Right ventricle myocardium inferior (tissue), 1 donor: Measurements from ENCODE around the gene CYP2E1. TPM values are rescaled to one million over a fixed set of nuclear protein-coding genes. Genes with fewer than 3 reads are reported as not detected.
"Not testable (repeated sequence)": the region's sequence is repeated elsewhere in the genome, so short reads cannot be mapped to it uniquely, and the experiment has no call there.

Source experiments
- ATAC-seq: fragments of 200-7000 bp; cut with Tn5 transposase; one replicate; pipeline ENCODE4 v1.9.1; 2020; ENCODE audit warnings: mild to moderate bottlenecking, moderate library complexity
- DNase-seq: peaks from one replicate; pipeline ENCODE4 v3.0.0; 2021; ENCODE audit errors: missing footprints
- intact Hi-C: fragments of 100-400 bp; cut with DNase I; formaldehyde crosslinking; loops from one replicate; pipeline ENCODE4 v1.11.0; 2022
- long read RNA-seq: library from polyadenylated mRNA; unstranded; transcript quantifications from one replicate; pipeline ENCODE4 v2.0.0, GENCODE V29; 2021
- total RNA-seq: library from RNA; stranded (reverse); fragmentation: NEBNext Ultra II Directional; extraction: Animal tissue kit (Norgen Biotek cat#: 25700); gene quantifications from one replicate; pipeline ENCODE4 v1.2.1, GENCODE V29; 2021
- donor health status: DM: no; HTN: yes; CAD: no; lungs with severe emphysema.

The CYP2E1 gene
- 0.89 TPM for total RNA-seq
- long read RNA-seq, partial matches to known transcripts = 0 of 1 reads
- long read RNA-seq, other reads (novel, unspliced or antisense) = 1 of 1 reads

GRCh38 chr10:133526957-133527588 lies at the start of gene CYP2E1:
TSS of gene CYP2E1 (plus strand) at chr10:133527363. CDS start at chr10:133527396, 33 bp downstream.
- intact Hi-C loops = no loop called here
- no peak for ATAC-seq
- no peak for DNase-seq

GRCh38 chr10:133481086-133481643 lies 46.0 kb upstream of the CYP2E1 start:
- DNase-seq = no peak
- no peak for ATAC-seq
- intact Hi-C loops = no loop called here

- intact Hi-C loops = no loop called here
- no peak for DNase-seq
- ATAC-seq = no peak
These were observed 45.5 kb upstream of the CYP2E1 start for GRCh38 chr10:133481657-133482056.

GRCh38 chr10:133484818-133485217 lies 42.3 kb upstream of the CYP2E1 start:
- ATAC-seq (no peak), DNase-seq (no peak)
- intact Hi-C loops = no loop called here

GRCh38 chr10:133487085-133487484 lies 40.1 kb upstream of the CYP2E1 start:
- ATAC-seq (no peak), DNase-seq (no peak)
- intact Hi-C loops = no loop called here

GRCh38 chr10:133488354-133488753 lies 38.8 kb upstream of the CYP2E1 start:
- DNase-seq (no peak), ATAC-seq (no peak)
- intact Hi-C loops = no loop called here

- intact Hi-C loops = no loop called here
- no peak for ATAC-seq
- no peak for DNase-seq
These were observed 37.2 kb upstream of the CYP2E1 start for GRCh38 chr10:133489816-133490588.

- ATAC-seq, DNase-seq, intact Hi-C loops: not testable (repeated sequence)
These were observed 33.6 kb upstream of the CYP2E1 start for GRCh38 chr10:133493562-133493961.

GRCh38 chr10:133497363-133497762 lies 29.8 kb upstream of the CYP2E1 start:
- intact Hi-C loops, DNase-seq, ATAC-seq: not testable (repeated sequence)

GRCh38 chr10:133499176-133499575 lies 28.0 kb upstream of the CYP2E1 start:
- DNase-seq, intact Hi-C loops, ATAC-seq: not testable (repeated sequence)

GRCh38 chr10:133500897-133501296 lies 26.3 kb upstream of the CYP2E1 start:
- ATAC-seq, intact Hi-C loops, DNase-seq: not testable (repeated sequence)

GRCh38 chr10:133509700-133510099 lies 17.5 kb upstream of the CYP2E1 start:
- intact Hi-C loops = no loop called here
- ATAC-seq (no peak), DNase-seq (no peak)

GRCh38 chr10:133511408-133511807 lies 15.8 kb upstream of the CYP2E1 start:
- ATAC-seq = no peak
- no peak for DNase-seq
- intact Hi-C loops = no loop called here

GRCh38 chr10:133511907-133512528 lies 15.1 kb upstream of the CYP2E1 start:
- intact Hi-C loops = no loop called here
- ATAC-seq = no peak
- no peak for DNase-seq

- intact Hi-C loops = no loop called here
- DNase-seq = no peak
- ATAC-seq = no peak
These were observed 11.7 kb upstream of the CYP2E1 start for GRCh38 chr10:133515471-133515870.

- intact Hi-C loops = no loop called here
These were observed 11.1 kb upstream of the CYP2E1 start for GRCh38 chr10:133516057-133516456.

GRCh38 chr10:133518517-133518916 lies 8.6 kb upstream of the CYP2E1 start:
- ATAC-seq, intact Hi-C loops: not testable (repeated sequence)

More at GRCh38 chr10:133516057-133516456, 11.1 kb upstream of the CYP2E1 start:
- ATAC-seq = no peak
- DNase-seq = no peak

GRCh38 chr10:133520193-133520738 lies 6.9 kb upstream of the CYP2E1 start:
- DNase-seq (peak; percentile 90), ATAC-seq (peak; percentile 97)
- intact Hi-C loops = loop anchor here (1.0 kb wide), 1 partner anchor 191 kb away; no protein-coding TSS in a partner anchor

More at GRCh38 chr10:133518517-133518916, 8.6 kb upstream of the CYP2E1 start:
- not testable (repeated sequence) for DNase-seq
